Lower lobe of right lung (tissue), 2 donors: Measurements from ENCODE around the gene ANK3. TPM values are rescaled to one million over a fixed set of nuclear protein-coding genes. Genes with fewer than 3 reads are reported as not detected.

ENCODE experiments used
- ATAC-seq, 2 donors: fragments of 200-7000 bp; cut with Tn5 transposase; one replicate each; pipeline ENCODE4 v1.9.1; 2020 to 2022; ENCODE audit warnings: mild to moderate bottlenecking in 2 of 2, moderate library complexity in 2 of 2
- DNase-seq: peaks from one replicate; pipeline ENCODE4 v3.0.0-alpha.2; 2020
- H3K27ac ChIP-seq: fragments of 200-600 bp; one replicate; pipeline ENCODE4 v1.8.0; 2022
- H3K27me3 ChIP-seq: fragments of 200-600 bp; one replicate; pipeline ENCODE4 v1.8.0; 2022; ENCODE audit warnings: low read depth
- H3K36me3 ChIP-seq: fragments of 200-600 bp; one replicate; pipeline ENCODE4 v1.8.0; 2022; ENCODE audit warnings: mild to moderate bottlenecking
- H3K4me1 ChIP-seq: fragments of 200-600 bp; one replicate; pipeline ENCODE4 v1.8.0; 2022
- H3K4me3 ChIP-seq: fragments of 200-600 bp; one replicate; pipeline ENCODE4 v1.8.0; 2022; ENCODE audit warnings: mild to moderate bottlenecking
- H3K9me3 ChIP-seq: fragments of 200-600 bp; one replicate; pipeline ENCODE4 v1.8.0; 2022
- CTCF ChIP-seq: fragments of 200-600 bp; IDR thresholded peaks from one replicate; pipeline ENCODE4 v1.8.0; 2022; ENCODE audit warnings: antibody characterized with exemption, mild to moderate bottlenecking
- intact Hi-C: fragments of 100-400 bp; cut with DNase I; formaldehyde crosslinking; loops from one replicate; pipeline ENCODE4 v1.11.0; 2022
- total RNA-seq: library from RNA; stranded (reverse); fragmentation: NEBNext Ultra II Directional; extraction: Animal tissue kit (Norgen Biotek cat#: 25700); gene quantifications from one replicate; pipeline ENCODE4 v1.2.1, GENCODE V29; 2021
- donor health status: DM: no; HTN: yes; CAD: no; lungs with severe emphysema.

ANK3 gene
- total RNA-seq, 1 donor from 2014 or later: 75.9 TPM

GRCh38 chr10:60130130-60130579 is 259.5 kb downstream of the ANK3 start:
- intact Hi-C loops: no loop called here
- H3K4me1 ChIP-seq: no peaks in the 10 kb centered on the region
- no peak overlapping the region for H3K27ac ChIP-seq
- DNase-seq (no peak), ATAC-seq (no peak)
- H3K9me3 ChIP-seq: no peaks in the 10 kb centered on the region
- no peaks in the 10 kb centered on the region for H3K27me3 ChIP-seq
- TF ChIP-seq CTCF: no peak
- H3K36me3 ChIP-seq: no peaks in the 10 kb centered on the region
- H3K4me3 ChIP-seq: no peak overlapping the region

DNA sequence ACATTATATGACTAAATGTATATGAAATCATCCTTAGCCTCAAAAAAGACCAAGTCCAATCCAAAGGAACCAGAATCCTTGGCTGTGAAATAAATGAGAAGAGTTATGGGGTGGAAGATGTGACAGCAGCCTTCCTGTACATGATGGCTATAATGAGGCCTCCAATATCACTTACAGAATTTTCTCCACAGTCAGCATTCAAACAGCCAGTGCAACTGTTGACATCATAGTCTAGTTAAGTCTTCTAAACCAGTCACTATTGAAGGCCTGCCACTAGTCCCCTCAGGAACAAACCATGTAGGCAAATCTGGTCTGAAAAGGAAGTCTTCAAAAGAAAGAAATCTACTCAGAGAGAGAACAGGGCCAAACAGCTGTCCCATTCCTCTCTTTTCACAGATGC is 263.8 kb downstream of the ANK3 start:
- Histone ChIP-seq H3K27me3 (no peaks in the 10 kb centered on the region), H3K9me3 (no peaks in the 10 kb centered on the region), H3K4me3 (no peak overlapping the region), H3K36me3 (no peaks in the 10 kb centered on the region), H3K27ac (no peak overlapping the region), H3K4me1 (no peaks in the 10 kb centered on the region)
- no peak for TF ChIP-seq CTCF
- DNase-seq (no peak), ATAC-seq (no peak)
- intact Hi-C loops: no loop called here

DNA sequence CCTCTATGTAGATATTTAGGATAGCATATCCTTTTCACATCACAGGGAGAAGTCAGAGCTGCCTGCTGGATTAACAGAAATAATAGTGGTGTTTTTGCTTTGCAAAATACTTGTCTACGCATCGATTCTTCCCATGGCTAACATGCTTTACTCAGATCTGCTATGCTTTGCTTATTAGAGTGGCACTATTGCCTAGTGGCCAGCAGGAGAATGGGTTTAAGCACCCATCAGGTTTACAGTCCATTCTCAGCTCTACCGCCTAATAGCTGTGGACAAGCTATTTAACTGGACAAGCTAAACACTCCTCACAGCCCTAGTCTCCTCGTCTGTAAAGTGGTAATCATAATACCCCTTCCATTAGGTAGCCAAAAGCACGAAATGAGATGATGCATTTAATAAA is 265.1 kb downstream of the ANK3 start:
- no peak for TF ChIP-seq CTCF
- Histone ChIP-seq H3K27ac (no peak overlapping the region), H3K27me3 (no peaks in the 10 kb centered on the region), H3K9me3 (no peaks in the 10 kb centered on the region), H3K4me1 (no peaks in the 10 kb centered on the region), H3K4me3 (no peak overlapping the region), H3K36me3 (no peaks in the 10 kb centered on the region)
- ATAC-seq: no peak
- no peak for DNase-seq
- intact Hi-C loops: no loop called here

DNA sequence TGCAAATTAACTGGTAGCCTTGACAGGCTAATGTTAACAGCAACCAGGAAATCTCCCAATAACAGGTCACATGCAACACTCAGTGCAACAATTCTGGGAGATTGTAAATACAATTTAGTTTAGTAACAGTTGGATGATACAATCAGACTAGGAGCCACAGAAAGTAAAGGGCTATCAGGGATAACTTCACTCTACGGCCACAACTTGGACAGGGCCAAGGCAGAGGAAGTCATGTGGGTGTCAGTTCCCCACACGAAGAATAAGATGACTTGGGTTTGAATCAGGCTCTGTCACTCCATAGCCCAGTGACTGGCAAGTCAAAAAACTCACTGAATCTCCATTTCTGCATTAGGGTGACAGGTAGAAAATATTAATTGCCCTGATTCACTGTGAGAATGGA is 266.0 kb downstream of the ANK3 start:
- Histone ChIP-seq H3K27ac (no peak overlapping the region), H3K4me1 (no peaks in the 10 kb centered on the region), H3K36me3 (no peaks in the 10 kb centered on the region), H3K9me3 (no peaks in the 10 kb centered on the region), H3K4me3 (no peak overlapping the region), H3K27me3 (no peaks in the 10 kb centered on the region)
- ATAC-seq: no peak
- TF ChIP-seq CTCF: no peak
- intact Hi-C loops: no loop called here
- DNase-seq: no peak

- no peaks in the 10 kb centered on the region for H3K27me3 ChIP-seq
- peak; percentile 53 to 70 for ATAC-seq
- no peaks in the 10 kb centered on the region for H3K4me1 ChIP-seq
- no peak for TF ChIP-seq CTCF
- H3K9me3 ChIP-seq: no peaks in the 10 kb centered on the region
- H3K4me3 ChIP-seq: no peak overlapping the region
- no peak overlapping the region for H3K27ac ChIP-seq
- DNase-seq: no peak
- H3K36me3 ChIP-seq: no peaks in the 10 kb centered on the region
- intact Hi-C loops: no loop called here
Observed at GRCh38 chr10:60123172-60123571, 266.5 kb downstream of the ANK3 start.

DNA sequence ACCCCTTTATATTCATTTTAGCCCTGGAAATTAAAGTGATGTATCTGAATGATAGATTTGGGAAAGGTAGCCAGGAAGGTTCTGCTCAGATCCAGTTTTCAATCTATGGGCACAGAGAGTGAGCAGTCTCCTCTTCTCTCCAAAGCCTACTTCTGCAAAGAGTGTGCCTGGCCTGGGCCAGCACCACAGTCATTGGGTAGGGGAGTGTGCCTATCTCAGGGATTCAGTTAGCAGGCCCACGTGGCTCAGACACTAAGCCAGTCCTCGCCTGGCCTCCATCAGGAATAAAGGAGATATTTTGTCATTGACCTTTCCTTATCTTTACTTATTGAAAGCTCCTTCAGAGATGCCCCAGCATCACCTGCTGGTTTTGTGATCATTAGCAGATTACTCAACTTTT is 267.5 kb downstream of the ANK3 start:
- Histone ChIP-seq H3K36me3 (no peaks in the 10 kb centered on the region), H3K9me3 (no peaks in the 10 kb centered on the region), H3K4me1 (no peaks in the 10 kb centered on the region), H3K4me3 (no peak overlapping the region), H3K27ac (no peak overlapping the region), H3K27me3 (no peaks in the 10 kb centered on the region)
- TF ChIP-seq CTCF: no peak
- no peak for DNase-seq
- ATAC-seq: no peak
- intact Hi-C loops: no loop called here
